ENCODE results near the gene TMC4.

GRCh38 chr19:54173951-54174834 lies 1.2 kb upstream of the TMC4 start:
- TF ChIP-seq CTCF (IDR thresholded peaks at IDR 0.05) (no peak), POLR2A (IDR thresholded peaks at IDR 0.05) (no peak)

All from thyroid gland (tissue), 4 donors.